H1 (cell line): Measurements from ENCODE around the gene ARHGAP10. TPM values are rescaled to one million over a fixed set of nuclear protein-coding genes. Genes with fewer than 3 reads are reported as not detected.

Experiments used
- CTCF ChIA-PET: fragments of 300-600 bp; sonication (Branson Sonifier 250); formaldehyde crosslinking; loops from one replicate; lab custom pipeline; 2021; ENCODE audit not compliant: partially characterized antibody; lab: Charles Lee
- POLR2A ChIA-PET: fragments of 300-600 bp; sonication (Branson Sonifier 250); formaldehyde crosslinking; loops from one replicate; lab custom pipeline; 2021; ENCODE audit warnings: inconsistent platforms; ENCODE audit not compliant: partially characterized antibody; lab: Charles Lee
- DNase-seq, 2 experiments: peaks; one replicate each; pipeline versions ENCODE4 v3.0.0 to v3.0.0-alpha.2; 2010 to 2022; ENCODE audit warnings: low spot score in 2 of 2, low read depth in 1 of 2, mixed read lengths in 1 of 2
- FAIRE-seq: peaks from 2 replicates; lab custom pipeline; 2011; peaks lifted over from hg19 to GRCh38; lab: Jason Lieb, UNC
- H2AFZ ChIP-seq: 2 replicates; pipeline ENCODE4 v1.8.1; 2012; ENCODE audit warnings: low read length, inconsistent platforms
- H2AK5ac ChIP-seq: 2 replicates; pipeline ENCODE4 v1.6.1; 2013; ENCODE audit warnings: low read depth, low read length
- H2BK120ac ChIP-seq: replicated peaks from 2 replicates; pipeline ENCODE3; 2013; ENCODE audit warnings: low read depth, low read length, inconsistent platforms
- H2BK12ac ChIP-seq: 2 replicates; pipeline ENCODE4 v1.6.1; 2013; ENCODE audit warnings: low read depth, low read length
- H2BK15ac ChIP-seq: 2 replicates; pipeline ENCODE4 v1.6.1; 2013; ENCODE audit warnings: low read length
- H2BK20ac ChIP-seq: 2 replicates; pipeline ENCODE4 v1.6.1; 2013; ENCODE audit warnings: low read length
- H2BK5ac ChIP-seq: 2 replicates; pipeline ENCODE4 v1.6.1; 2013; ENCODE audit warnings: low read depth, low read length
- H3K14ac ChIP-seq: 2 replicates; pipeline ENCODE4 v1.6.1; 2013; ENCODE audit warnings: inconsistent platforms; ENCODE audit not compliant: insufficient read length
- H3K18ac ChIP-seq: 2 replicates; pipeline ENCODE4 v1.6.1; 2013; ENCODE audit warnings: low read length; ENCODE audit errors: extremely low read depth
- H3K23ac ChIP-seq: 2 replicates; pipeline ENCODE4 v1.6.1; 2013; ENCODE audit warnings: inconsistent platforms; ENCODE audit not compliant: insufficient read length
- H3K23me2 ChIP-seq: 2 replicates; pipeline ENCODE4 v1.6.1; 2013; ENCODE audit warnings: low read depth, low read length
- H3K27ac ChIP-seq: 2 replicates; pipeline ENCODE4 v1.6.1; 2011; ENCODE audit warnings: low read depth, low read length, inconsistent platforms
- H3K27me3 ChIP-seq, 4 experiments: replicated peaks in 1 of 4; 1 replicate in 1 of 4; 2 replicates in 3 of 4; pipeline versions ENCODE4 v1.6.1 to v1.8.1; 2011 to 2013; ENCODE audit warnings: low read length in 3 of 4, mild to moderate bottlenecking in 3 of 4, inconsistent platforms in 2 of 4, mixed read lengths in 2 of 4, moderate library complexity in 1 of 4; ENCODE audit not compliant: control insufficient read depth in 3 of 4, insufficient read depth in 3 of 4; ENCODE audit errors: extremely low read depth in 1 of 4
- H3K36me3 ChIP-seq, 4 experiments: 2 replicates each; pipeline versions ENCODE4 v1.6.1 to v1.8.1; 2011 to 2013; ENCODE audit warnings: mild to moderate bottlenecking in 4 of 4, low read length in 3 of 4, moderate library complexity in 2 of 4, control low read depth in 1 of 4, inconsistent platforms in 1 of 4; ENCODE audit not compliant: insufficient read depth in 4 of 4, control insufficient read depth in 2 of 4
- H3K4ac ChIP-seq: replicated peaks from 2 replicates; pipeline ENCODE3; 2013; ENCODE audit warnings: low read length, low read depth, mixed read lengths, inconsistent platforms; ENCODE audit not compliant: insufficient read length
- H3K4me1 ChIP-seq, 4 experiments: replicated peaks in 1 of 4; 1 replicate in 1 of 4; 2 replicates in 3 of 4; pipeline versions ENCODE4 v1.6.1 to v1.8.1; 2011 to 2013; ENCODE audit warnings: low read length in 3 of 4, inconsistent platforms in 2 of 4, mixed read lengths in 1 of 4; ENCODE audit not compliant: insufficient read depth in 4 of 4, control insufficient read depth in 3 of 4
- H3K4me2 ChIP-seq, 2 experiments: 2 replicates each; pipeline versions ENCODE4 v1.6.1 to v1.8.1; 2011 to 2013; ENCODE audit warnings: low read depth in 2 of 2, low read length in 2 of 2, control low read depth in 1 of 2, inconsistent platforms in 1 of 2, mild to moderate bottlenecking in 1 of 2; ENCODE audit not compliant: insufficient read depth in 1 of 2
- H3K4me3 ChIP-seq, 4 experiments: fragments of 200-600, 300-600 bp in 1 of 4; sonication (generic), shearing (Covaris generic), sonication (Bioruptor Twin) in 1 of 4; 2 replicates each; pipeline versions ENCODE4 v1.5.1 to v1.8.1; 2011 to 2016; ENCODE audit warnings: low read length in 4 of 4, low read depth in 3 of 4, control low read depth in 2 of 4, inconsistent platforms in 2 of 4, mild to moderate bottlenecking in 2 of 4, mixed read lengths in 1 of 4, moderate library complexity in 1 of 4; ENCODE audit not compliant: insufficient read depth in 2 of 4; ENCODE audit errors: extremely low read depth in 1 of 4
- H3K56ac ChIP-seq: replicated peaks from 2 replicates; pipeline ENCODE3; 2013; ENCODE audit warnings: low read depth, mild to moderate bottlenecking, mixed read lengths, low read length, inconsistent platforms; ENCODE audit not compliant: insufficient read length
- H3K79me1 ChIP-seq: 2 replicates; pipeline ENCODE4 v1.6.1; 2013; ENCODE audit warnings: low read depth, low read length, control low read depth
- H3K79me2 ChIP-seq, 2 experiments: 2 replicates each; pipeline versions ENCODE4 v1.6.1 to v1.8.1; 2012 to 2013; ENCODE audit warnings: low read length in 2 of 2, mild to moderate bottlenecking in 2 of 2, inconsistent platforms in 1 of 2; ENCODE audit not compliant: insufficient read depth in 2 of 2, control insufficient read depth in 1 of 2
- H3K9ac ChIP-seq, 4 experiments: replicated peaks in 1 of 4; 1 replicate in 1 of 4; 2 replicates in 3 of 4; pipeline versions ENCODE4 v1.6.1 to v1.8.1; 2011 to 2013; ENCODE audit warnings: low read depth in 3 of 4, low read length in 3 of 4, control low read depth in 2 of 4, mild to moderate bottlenecking in 2 of 4, moderate library complexity in 2 of 4, inconsistent platforms in 1 of 4; ENCODE audit errors: extremely low read depth in 1 of 4
- H3K9me3 ChIP-seq, 2 experiments: 2 replicates each; pipeline versions ENCODE4 v1.6.1 to v1.8.1; 2012 to 2013; ENCODE audit warnings: mild to moderate bottlenecking in 2 of 2, moderate library complexity in 2 of 2, control low read depth in 1 of 2, inconsistent platforms in 1 of 2, low read depth in 1 of 2, low read length in 1 of 2, mixed read lengths in 1 of 2; ENCODE audit not compliant: insufficient read depth in 2 of 2
- H4K20me1 ChIP-seq, 2 experiments: replicated peaks in 1 of 2; 2 replicates each; pipeline versions ENCODE3 to v1.8.1; 2011 to 2013; ENCODE audit warnings: inconsistent platforms in 2 of 2, low read length in 2 of 2, mild to moderate bottlenecking in 1 of 2; ENCODE audit not compliant: insufficient read depth in 2 of 2, control insufficient read depth in 1 of 2
- H4K5ac ChIP-seq: 2 replicates; pipeline ENCODE4 v1.6.1; 2013; ENCODE audit warnings: low read length, low read depth, mixed read lengths, inconsistent platforms; ENCODE audit not compliant: insufficient read length
- H4K8ac ChIP-seq: 2 replicates; pipeline ENCODE4 v1.8.0; 2013; ENCODE audit warnings: mild to moderate bottlenecking, moderate library complexity, low read length, inconsistent platforms; ENCODE audit not compliant: insufficient read depth; ENCODE audit errors: extremely low read depth
- H4K91ac ChIP-seq: replicated peaks from 2 replicates; pipeline ENCODE3; 2013; ENCODE audit warnings: low read length, mixed read lengths, inconsistent platforms; ENCODE audit not compliant: insufficient read length
- ASH2L ChIP-seq: fragments of 200-600, 300-600 bp; sonication (generic); IDR thresholded peaks from one replicate; pipeline ENCODE4 v1.7.1; 2017; ENCODE audit warnings: low read length
- CHD2 ChIP-seq: IDR thresholded peaks from 2 replicates; pipeline ENCODE4 v1.6.1; 2012; ENCODE audit warnings: low read length, improper control_type of control experiment
- JUND ChIP-seq: IDR thresholded peaks from 2 replicates; pipeline ENCODE4 v1.6.1; 2011; ENCODE audit warnings: mild to moderate bottlenecking, improper control_type of control experiment, low read length
- KDM1A ChIP-seq: fragments of 200-600, 300-600 bp; sonication (generic); IDR thresholded peaks from 2 replicates; pipeline ENCODE4 v1.7.1; 2016; ENCODE audit warnings: mild to moderate bottlenecking, low read length, borderline replicate concordance
- POLR2AphosphoS5 ChIP-seq: IDR thresholded peaks from 2 replicates; pipeline ENCODE4 v1.6.1; 2011; ENCODE audit warnings: low read depth, low read length
- RBBP5 ChIP-seq: IDR thresholded peaks from 2 replicates; pipeline ENCODE4 v1.7.1; 2012; ENCODE audit warnings: low read depth, mild to moderate bottlenecking, inconsistent platforms, low read length, moderate library complexity, borderline replicate concordance
- SIN3A ChIP-seq, 2 experiments: IDR thresholded peaks in 1 of 2; conservative IDR thresholded peaks in 1 of 2; 2 replicates each; pipeline ENCODE4 v1.6.1; 2011 to 2012; ENCODE audit warnings: low read length in 2 of 2, improper control_type of control experiment in 1 of 2, low read depth in 1 of 2, mild to moderate bottlenecking in 1 of 2
- SRF ChIP-seq: IDR thresholded peaks from 2 replicates; pipeline ENCODE4 v1.6.1; 2011; ENCODE audit warnings: mild to moderate bottlenecking, low read depth, low read length, moderate library complexity
- SUZ12 ChIP-seq: fragments of 200-600 bp; sonication (generic); IDR thresholded peaks from 2 replicates; pipeline ENCODE4 v1.6.1; 2012; ENCODE audit warnings: mild to moderate bottlenecking, inconsistent platforms, low read length, moderate library complexity, mixed read lengths
- TAF7 ChIP-seq: optimal IDR thresholded peaks from 2 replicates; pipeline ENCODE3; 2011; ENCODE audit warnings: low read depth, mild to moderate bottlenecking, inconsistent platforms, low read length, moderate library complexity, borderline replicate concordance
- ZNF274 ChIP-seq: IDR thresholded peaks from 2 replicates; pipeline ENCODE4 v1.7.0; 2012; ENCODE audit warnings: low read length, borderline replicate concordance; ENCODE audit errors: extremely low read depth
- WGBS, 2 experiments: shearing (Covaris generic) in 1 of 2; methylation state at CpG; one replicate each; pipeline versions ENCODE4 v1.1.6 to v1.1.7; 2013 to 2015; ENCODE audit warnings: low lambda C conversion rate in 2 of 2, mixed read lengths in 2 of 2, inconsistent platforms in 1 of 2, low coverage in 1 of 2, missing lambda C conversion rate in 1 of 2; ENCODE audit not compliant: insufficient replicate concordance in 2 of 2, insufficient coverage in 1 of 2, insufficient read length in 1 of 2; ENCODE audit errors: extremely low coverage in 1 of 2, missing lambda C conversion rate in 1 of 2; 5-methylcytosine and 5-hydroxymethylcytosine counted together
- polyA plus RNA-seq, 7 experiments: library from polyadenylated mRNA; depleted of rRNA in 3 of 7; stranded (reverse) in 5 of 7; unstranded in 2 of 7; fragments of >200 nt in 5 of 7; fragments of 200-250 nt in 2 of 7; gene quantifications; 1 replicate in 5 of 7; 2 replicates in 1 of 7; 4 replicates in 1 of 7; pipeline versions ENCODE4 v1.2.1 to v1.2.3, GENCODE V29; 2011 to 2013; ENCODE audit warnings: missing spikeins in 2 of 7, mixed read lengths in 2 of 7
- total RNA-seq: library from RNA; stranded (reverse); fragmentation: NEBNext Ultra II Directional; extraction: Animal tissue kit (Norgen Biotek cat#: 25700); gene quantifications from 2 replicates; pipeline ENCODE4 v1.2.1, GENCODE V29; 2021

Gene ARHGAP10
- total and polyA plus RNA-seq, 2 of the 8 experiments (the other 6 are each of a cell fraction or from before 2014, with no cell fraction given) = 3.7 to 6.1 TPM

DNA sequence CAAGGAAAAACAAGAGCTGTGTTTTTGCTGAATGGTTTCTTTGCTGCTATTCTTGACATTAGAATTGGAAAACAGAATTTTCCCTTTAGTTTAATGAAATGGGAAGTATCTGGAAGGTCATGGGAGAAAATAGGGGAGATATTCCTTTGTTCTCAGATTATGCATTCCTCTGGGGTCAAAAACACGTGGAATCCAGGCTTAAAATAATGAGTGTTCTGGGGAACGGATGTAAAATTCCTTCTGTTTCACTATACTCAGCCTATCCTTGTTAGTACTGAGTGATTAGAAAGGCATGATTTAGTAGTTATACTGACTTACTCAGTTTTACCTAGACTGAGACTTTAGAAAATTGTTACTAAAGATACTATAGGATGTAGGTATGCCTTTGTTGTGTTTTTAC, 107.3 kb downstream of the ARHGAP10 start:
- Histone ChIP-seq H3K4ac (no peak overlapping the region), H4K8ac (no peak overlapping the region), H3K4me3 (no peak overlapping the region), H2AK5ac (no peak overlapping the region), H2AFZ (no peak overlapping the region), H3K23ac (no peak overlapping the region), H3K79me2 (no peaks in the 10 kb centered on the region), H4K20me1 (no peaks in the 10 kb centered on the region), H3K36me3 (no peaks in the 10 kb centered on the region), H3K27me3 (no peaks in the 10 kb centered on the region), H3K9ac (no peak overlapping the region), H4K91ac (no peak overlapping the region), H3K9me3 (no peaks in the 10 kb centered on the region), H3K23me2 (no peaks in the 10 kb centered on the region), H3K56ac (no peak overlapping the region), H2BK20ac (no peak overlapping the region), H3K79me1 (no peaks in the 10 kb centered on the region; the same call in 1 of the 2 replicates), H2BK12ac (no peak overlapping the region), H3K18ac (no peak overlapping the region), H3K4me2 (no peak overlapping the region), H3K27ac (no peak overlapping the region), H2BK5ac (no peak overlapping the region), H3K4me1 (peaks cover 0 to 3% (median 0%) of the 10 kb centered on the region in 4 experiments; a peak in 2 of 7 replicates), H2BK120ac (no peak overlapping the region), H4K5ac (no peak overlapping the region), H3K14ac (no peak overlapping the region), H2BK15ac (no peak overlapping the region)
- ChIA-PET POLR2A (no interaction called here), CTCF (interaction anchor here (1.1 to 1.6 kb wide), 2 partner anchors 12 to 117 kb away, joined by 3 read pairs; no protein-coding TSS in a partner anchor)
- FAIRE-seq (no peak), DNase-seq (no peak)
- WGBS, 2 experiments = 80% methylated on average over 2 of the region's 2 CpGs; no CpG with 5 or more reads in 1 of the 2 experiments
- TF ChIP-seq ZNF274 (no peak), SUZ12 (no peak), RBBP5 (no peak), SIN3A (conservative IDR thresholded peaks at IDR 0.05 in 1 of 2, IDR thresholded peaks at IDR 0.05 in 1 of 2; ENCODE audit: low read depth in 1 of 2, low read length in 2 of 2) (no peak), ASH2L (no peak), TAF7 (no peak), POLR2AphosphoS5 (no peak), SRF (no peak), CHD2 (no peak), KDM1A (no peak), JUND (no peak)
